DMS79 (cell line): ENCODE results near the gene MCEMP1.

Source experiments
- DNase-seq: peaks from one replicate; lab custom pipeline; 2025; lab: John Stamatoyannopoulos, UW

The MCEMP1 gene, protein sequence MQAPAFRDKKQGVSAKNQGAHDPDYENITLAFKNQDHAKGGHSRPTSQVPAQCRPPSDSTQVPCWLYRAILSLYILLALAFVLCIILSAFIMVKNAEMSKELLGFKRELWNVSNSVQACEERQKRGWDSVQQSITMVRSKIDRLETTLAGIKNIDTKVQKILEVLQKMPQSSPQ

DNA sequence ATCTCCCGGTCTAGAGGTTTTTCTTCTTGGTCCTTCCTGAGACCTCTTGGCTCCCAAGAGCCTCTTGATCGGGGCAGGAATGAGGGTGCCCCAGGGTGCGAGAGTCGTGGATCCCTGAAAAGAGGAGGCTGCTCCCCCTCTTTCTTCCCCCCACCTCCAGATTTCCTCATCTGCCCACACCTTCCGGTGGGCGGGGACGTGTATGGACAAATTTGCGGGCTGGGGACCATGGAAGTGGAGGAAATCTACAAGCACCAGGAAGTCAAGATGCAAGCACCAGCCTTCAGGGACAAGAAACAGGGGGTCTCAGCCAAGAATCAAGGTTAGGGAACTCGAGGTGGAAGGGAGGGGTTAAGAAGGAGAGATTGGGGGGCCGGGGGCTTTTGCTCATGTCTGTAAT lies at the start of gene MCEMP1:
Gene MCEMP1 (plus strand): TSS at position 237 of the 400 bp plus-strand sequence. CDS start 31 bp downstream, at position 268.
- no peak for DNase-seq

DNA sequence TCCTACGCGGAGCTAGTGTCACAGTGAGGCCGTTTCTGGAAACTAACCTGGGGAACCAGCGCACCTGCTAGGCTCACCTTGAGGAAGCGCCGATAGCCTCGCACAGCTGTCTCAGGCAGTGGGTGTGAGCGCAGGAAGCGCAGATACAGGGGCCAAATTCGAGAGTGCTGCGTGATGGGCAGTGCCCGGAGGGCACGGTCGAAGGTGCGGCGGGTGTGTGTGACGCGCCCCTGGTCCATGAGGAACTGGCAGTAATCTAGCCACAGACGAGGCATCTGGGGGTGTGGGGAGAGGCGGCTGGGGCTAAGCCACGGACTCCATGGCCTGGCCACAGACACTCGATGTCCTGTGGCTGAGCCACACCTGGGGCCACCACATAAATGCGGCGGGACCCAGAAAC lies 49.7 kb upstream of the MCEMP1 start:
- DNase-seq = no peak

DNA sequence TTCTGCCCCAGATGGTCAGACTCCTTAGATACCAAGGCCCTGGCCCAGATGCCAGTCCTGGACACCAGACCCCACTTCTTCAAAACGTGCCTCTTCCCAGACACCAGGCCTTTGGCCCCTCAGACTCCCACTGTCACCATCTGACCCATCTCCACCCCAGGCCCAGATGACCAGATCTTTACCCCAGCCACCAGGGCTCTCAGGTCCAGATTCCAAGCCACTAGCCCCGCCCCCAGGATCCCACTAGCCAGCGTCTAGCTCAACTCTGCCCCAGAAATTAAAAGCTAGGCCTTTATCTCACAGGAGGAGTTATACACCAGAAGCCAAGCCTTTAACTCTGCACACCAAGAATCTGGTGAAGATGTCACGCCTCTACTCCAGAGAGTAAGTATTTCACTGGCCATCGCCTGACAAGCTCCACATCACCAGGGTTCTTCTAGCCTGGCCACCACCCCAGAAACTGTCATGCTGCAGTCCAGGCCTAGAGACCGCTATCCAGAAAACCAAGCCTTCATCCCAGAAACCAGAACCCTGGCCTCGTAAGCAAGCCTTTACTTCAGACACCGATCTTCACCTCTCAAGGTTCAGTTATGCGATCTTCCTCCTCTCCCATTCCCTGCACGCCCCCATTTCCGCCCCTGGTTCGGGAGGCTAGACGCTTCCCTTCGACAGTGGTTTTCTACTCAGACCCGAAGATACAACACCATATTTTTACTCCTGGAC lies 48.1 kb upstream of the MCEMP1 start:
- no peak for DNase-seq

DNA sequence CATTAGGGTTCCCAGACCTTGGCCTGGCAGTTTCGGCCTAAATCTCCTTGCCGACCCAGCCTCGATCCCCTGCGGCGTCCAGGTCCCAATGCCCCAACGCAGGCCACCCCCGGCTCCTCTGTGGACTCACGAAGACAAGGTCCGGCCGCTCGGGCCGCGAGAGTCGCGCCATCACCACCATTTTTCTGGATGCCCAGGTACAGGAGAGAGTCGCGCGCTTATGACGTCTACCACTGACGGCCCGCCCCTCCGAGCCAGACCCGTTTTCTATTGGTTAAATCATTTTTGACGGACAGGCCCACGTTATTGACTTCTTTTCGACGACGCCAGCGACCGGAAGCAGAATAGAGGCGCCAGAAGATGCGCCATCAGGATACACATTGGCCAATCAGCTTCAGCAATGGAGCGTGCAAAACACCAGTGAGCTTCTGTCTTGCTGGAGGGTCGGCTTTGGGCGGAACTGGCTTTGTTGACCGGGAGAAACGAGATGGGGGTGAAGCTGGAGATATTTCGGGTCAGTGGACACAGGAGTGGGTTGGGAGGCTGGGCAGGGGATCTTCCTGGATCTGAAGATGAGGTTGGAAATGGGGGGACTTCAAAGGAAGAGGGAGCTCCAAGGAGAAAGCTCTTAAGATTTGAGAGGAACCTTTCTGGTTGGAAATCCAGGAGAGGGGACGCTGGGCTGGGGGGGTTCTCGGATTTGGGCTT lies 47.4 kb upstream of the MCEMP1 start, which contains the start of the genes PET100 and XAB2:
Gene PET100 (plus strand): TSS at position 447 of the 708 bp plus-strand sequence. CDS start 41 bp downstream, at position 488.
Gene XAB2 (minus strand): TSS at position 199 of the 708 bp plus-strand sequence. CDS start 18 bp downstream, at position 181.
- peak; percentile 97 for DNase-seq

DNA sequence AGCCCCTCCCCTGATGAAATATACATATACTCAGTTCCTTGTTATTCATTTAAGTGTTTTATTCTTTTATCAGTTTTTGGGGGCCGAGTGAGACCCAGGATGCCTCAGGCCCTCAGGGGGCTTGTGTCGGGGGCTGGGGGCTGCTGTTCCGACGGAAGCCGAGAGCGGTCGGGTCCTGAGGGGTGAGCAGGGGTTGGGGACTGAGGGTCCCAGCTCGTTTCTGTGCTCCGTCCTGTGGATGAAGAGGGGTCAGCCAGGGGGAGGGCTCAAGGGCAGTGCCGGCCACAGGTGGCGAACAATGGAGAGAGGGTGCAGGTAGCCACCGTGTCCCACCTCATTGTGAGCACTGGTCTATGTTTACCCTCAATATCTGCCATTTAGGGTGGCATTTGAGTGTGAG lies 45.3 kb upstream of the MCEMP1 start:
- DNase-seq = no peak

DNA sequence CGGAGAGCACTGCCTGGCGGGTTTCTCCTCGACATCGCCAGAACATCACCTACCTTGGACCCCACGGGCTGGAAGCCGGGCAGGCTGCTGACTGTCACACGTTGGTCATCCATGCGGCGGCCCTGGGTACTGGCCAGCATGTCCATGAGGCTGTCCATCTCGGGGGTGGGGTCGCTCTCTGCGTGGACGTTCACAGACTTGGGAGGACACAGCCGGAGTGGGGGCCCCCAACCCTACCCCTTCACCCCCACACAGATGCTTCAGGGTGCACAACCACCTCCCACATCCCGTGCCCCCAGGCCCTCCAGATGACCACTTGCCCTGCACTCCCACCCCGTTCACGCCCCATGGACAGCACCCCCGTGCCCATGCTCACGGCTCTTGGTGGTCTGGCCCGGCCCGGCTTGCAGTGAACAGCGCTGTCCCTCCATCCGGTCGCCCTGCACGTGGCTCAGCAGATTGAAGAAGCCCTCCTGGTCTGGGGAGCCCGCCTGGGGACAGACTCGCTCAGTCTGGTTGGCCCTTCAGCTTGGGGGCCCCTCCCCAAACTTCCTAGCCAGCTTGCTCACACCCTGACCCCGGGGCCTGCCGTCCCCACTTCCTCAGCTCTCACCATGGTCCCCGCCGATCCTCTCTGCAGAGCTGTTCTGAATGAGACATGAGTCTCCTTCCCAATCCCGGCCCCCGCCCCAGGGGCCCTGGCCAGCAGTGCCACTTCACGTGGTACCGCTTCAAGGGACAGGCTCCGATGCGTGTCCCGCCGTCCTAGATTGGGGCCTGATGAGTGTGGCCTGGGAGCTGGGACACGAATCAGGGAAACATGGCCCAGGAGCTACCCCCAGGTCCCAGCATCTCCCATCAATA lies 44.3 kb upstream of the MCEMP1 start:
- DNase-seq = no peak

DNA sequence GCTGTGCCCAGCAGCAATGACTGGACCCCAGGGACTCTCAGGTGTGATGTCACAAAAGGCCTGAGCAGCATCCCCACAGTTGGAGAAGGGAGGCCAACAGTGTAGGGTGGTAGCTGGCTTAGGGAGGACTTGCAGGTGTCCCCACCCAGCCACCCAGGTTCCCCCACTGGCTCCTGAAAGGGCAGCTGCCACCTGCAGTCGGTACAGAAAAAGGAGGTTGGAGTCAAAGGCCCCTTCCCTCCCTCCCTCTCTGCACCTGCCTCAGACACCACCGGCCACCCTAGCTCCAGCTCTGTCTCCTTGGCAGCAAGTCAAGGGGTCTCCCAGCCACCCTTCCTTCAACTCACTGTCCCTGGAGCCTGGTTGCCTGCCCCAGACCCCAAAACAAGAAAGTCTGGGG lies 43.2 kb upstream of the MCEMP1 start, which contains the start of gene PCP2:
Gene PCP2 (minus strand): TSS at position 22 of the 400 bp plus-strand sequence. CDS start 262 bp downstream, outside the sequence.
- DNase-seq = no peak

DNA sequence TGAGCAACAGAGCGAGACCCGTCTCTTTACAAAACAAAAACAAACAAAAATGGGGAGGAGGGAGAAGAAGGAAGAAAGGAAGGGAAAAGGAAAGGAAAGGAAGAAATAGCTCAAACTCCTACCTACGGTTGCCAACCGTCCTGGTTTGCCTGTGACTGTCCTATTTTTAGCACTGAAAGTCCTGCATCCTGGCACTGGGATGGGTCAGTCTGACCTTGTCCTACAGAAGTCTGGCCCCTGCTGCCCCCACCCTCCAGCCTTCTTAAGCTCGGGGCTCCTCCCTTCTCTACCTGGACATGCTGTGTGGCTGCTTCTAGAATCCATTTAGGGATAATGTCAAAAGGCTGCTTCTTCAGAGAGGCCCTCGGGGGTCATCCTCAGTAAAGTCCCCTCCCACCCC lies 41.2 kb upstream of the MCEMP1 start:
- no peak for DNase-seq

DNA sequence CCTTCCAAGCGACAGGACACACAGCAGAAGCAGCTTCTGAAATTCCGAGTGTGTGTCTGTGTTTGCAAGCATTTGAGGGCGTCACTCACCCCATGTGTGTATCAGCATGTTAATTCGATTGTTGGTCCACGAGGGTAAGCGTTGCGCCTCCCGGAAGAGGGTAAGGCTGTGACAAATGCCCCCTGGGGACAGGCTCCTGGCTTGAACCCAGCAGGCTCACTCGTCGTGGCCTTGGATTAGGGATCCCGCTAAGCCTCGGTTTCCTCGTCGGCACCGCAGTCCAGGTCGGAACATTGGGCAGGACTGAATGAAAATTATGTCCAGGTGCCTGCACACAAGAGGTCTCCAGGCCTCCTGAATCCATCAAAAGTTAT lies 40.6 kb upstream of the MCEMP1 start:
- DNase-seq = no peak

DNA sequence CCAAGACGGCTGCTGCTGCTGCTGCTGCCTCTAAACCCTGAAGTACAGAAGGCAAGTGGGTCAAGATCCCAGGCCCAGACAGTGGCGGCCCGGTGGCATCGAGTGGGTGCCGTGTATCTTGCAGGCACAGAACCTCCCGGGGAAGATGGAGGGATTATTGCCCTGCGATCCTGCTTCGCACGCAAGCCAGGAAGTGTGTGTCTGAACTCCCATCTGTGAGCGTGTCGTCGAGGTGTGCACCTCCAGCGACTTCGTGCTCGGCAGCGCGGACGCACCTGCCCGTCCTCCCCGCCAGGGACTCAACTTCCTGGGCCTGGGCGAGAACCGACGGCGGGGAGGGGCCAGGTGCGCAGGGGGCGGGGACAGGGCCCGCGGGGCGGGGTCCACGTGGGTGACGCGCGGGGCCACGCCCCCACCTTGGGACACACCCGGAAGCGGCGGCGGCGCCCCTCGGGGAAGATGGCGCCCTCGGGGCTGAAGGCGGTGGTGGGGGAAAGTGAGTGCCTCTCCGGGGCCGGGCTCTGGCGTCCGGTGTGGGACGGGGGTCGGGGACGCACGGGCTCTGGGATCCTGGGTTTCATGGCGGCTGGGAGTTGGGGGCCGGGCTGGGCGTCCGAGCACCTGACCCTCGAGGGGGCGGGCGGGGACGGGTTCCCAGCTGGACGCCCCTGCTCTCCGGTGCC lies 40.1 kb upstream of the MCEMP1 start, which contains the start of gene STXBP2:
Gene STXBP2 (plus strand): TSS at position 420 of the 683 bp plus-strand sequence. CDS start 40 bp downstream, at position 460.
- DNase-seq = peak; percentile 64

DNA sequence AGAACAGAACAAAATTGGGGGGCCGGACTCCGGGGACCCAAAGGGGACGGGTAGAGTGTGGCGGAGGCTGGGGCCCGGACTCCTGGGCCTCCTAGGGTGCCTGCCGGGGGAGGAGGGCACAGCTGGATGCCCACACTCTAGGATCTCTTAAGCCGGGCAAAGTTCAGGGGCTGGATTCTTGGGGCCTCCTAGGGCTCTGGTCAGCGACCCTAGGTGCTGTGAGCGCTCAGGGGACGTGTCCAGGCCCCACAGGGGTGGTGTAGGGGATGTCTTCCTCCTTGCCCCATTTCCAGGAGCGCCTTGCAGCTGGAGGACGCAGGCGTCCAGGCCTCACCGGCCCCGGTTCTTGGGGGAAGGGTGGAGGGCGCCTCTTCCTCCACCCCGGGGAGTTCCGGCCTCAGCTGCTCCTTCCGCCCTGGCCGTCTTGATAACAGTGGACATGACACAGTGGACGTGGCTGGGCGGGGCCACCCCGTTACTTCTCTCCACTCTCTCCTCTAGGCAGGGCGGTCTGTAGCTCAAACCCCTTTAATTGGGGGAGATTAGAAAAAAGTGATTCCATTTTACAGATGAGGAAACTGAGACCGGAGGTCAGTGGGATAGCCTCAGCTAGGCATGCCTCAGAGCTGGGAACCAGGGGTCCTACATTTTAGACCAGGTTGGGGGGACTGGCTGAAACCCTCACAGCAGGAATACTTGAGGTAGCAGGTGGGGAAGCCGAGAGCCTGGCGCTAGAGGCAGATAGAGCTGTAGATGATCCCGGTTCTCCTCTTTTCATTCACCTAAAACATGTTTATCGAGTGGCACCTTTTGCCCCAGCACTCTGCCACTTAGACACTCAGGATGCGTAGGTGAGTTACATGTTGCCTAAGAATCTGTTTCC lies 39.3 kb upstream of the MCEMP1 start:
- DNase-seq = no peak

DNA sequence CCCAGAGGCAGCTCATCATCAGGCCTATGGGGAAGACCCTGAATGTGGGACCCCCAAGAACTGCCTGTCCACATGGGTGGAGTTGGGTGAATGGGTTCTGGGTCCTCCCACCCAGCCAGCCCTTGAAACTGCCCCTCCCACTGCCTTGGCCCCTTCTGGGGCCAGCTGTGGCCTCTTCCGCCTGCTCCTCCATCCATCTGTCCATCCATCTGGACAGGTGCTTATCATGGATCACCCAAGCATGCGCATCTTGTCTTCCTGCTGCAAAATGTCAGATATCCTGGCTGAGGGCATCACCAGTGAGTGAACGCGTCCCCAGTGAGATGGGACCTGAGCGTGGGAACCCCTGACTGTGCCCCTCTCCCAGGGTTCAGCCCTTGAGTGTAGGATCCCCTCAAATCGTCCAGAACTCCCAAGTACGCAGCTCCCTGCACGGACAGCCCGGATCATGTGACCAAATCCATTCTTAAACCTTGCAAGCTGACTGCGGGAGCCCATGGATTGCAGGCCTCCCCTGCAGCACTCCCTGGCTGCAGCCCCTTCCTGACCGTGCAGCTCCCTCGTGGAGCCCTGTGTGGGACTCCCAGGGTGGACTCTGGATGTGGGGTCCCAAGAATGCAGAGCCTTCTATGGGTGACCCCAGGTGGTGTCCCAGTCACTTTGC lies 38.0 kb upstream of the MCEMP1 start:
- no peak for DNase-seq

DNA sequence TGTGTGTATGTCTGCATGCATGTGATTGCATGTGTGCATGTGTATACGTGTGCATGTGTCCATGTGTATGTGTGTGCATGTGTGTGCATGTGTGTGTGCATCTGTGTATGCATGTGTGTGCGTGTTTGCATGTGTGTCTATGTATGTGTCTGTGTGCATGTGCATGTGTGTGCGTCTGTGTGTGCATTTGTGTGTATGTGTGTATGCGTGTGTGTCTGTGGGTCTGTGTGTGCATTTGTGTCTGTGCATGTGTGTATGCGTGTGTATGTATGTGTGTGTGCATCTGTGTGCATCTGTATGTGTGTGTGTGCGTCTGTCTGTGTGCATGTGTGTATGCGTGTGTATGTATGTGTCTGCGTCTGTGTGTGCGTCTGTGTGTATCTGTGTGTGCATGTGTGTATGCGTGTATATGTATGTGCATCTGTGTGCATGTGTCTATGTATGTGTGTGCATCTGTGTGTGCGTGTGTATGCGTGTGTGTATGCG lies 37.0 kb upstream of the MCEMP1 start:
- DNase-seq = no peak

DNA sequence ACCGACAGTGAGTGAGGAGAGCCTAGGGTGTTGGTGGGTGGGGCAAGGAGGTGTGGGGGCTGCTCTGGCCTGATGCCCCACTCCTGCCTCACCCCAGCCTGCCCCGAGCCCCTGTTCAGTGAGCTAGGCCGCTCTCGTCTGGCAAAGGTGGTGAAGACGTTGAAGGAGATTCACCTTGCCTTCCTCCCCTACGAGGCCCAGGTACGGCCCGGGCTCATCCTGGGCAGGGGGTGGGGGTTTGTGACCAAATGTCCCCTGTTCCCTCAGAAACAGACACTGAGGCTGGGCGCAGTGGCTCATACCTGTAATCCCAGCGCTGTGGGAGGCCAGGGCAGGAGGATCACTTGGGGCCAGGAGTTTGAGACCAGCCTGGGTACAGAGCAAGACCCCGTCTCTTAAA lies 36.1 kb upstream of the MCEMP1 start:
- DNase-seq = no peak

DNA sequence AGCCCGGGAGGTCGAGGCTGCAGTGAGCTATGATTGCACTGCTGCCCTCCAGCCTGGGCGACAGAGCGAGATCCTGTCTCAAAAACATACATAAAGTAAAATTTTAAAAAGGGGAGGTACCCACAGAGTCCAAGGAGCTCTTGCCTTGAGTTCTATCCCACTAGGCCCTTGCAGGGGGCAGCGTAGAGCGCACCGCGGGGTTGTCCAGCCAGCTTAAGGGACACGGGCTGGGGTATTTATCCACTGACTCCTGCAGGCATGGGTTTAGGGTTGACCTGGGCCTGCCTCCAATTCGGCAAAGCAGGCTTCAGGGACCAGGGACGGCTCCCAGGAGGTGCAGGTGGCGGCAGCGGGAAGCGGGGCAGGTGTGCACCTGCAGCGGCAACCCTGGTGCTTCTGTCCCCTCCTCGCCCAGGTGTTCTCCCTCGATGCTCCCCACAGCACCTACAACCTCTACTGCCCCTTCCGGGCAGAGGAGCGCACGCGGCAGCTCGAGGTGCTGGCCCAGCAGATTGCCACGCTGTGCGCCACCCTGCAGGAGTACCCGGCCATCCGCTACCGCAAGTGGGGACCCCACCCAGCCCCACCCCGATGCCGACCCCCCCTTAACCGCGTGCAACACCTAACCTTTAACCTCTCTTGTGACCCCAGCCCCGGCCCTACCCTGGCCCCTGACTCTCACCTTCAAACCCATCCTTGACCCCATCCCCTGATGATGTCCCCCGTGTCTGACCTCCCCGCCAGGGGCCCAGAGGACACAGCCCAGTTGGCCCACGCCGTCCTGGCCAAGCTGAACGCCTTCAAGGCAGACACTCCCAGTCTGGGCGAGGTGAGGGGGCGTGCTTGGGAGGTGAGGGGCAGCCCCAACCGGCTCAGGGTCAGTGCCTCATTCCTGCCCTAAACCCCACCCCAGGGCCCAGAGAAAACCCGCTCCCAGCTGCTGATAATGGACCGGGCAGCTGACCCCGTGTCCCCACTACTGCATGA lies 35.3 kb upstream of the MCEMP1 start:
- DNase-seq = no peak

DNA sequence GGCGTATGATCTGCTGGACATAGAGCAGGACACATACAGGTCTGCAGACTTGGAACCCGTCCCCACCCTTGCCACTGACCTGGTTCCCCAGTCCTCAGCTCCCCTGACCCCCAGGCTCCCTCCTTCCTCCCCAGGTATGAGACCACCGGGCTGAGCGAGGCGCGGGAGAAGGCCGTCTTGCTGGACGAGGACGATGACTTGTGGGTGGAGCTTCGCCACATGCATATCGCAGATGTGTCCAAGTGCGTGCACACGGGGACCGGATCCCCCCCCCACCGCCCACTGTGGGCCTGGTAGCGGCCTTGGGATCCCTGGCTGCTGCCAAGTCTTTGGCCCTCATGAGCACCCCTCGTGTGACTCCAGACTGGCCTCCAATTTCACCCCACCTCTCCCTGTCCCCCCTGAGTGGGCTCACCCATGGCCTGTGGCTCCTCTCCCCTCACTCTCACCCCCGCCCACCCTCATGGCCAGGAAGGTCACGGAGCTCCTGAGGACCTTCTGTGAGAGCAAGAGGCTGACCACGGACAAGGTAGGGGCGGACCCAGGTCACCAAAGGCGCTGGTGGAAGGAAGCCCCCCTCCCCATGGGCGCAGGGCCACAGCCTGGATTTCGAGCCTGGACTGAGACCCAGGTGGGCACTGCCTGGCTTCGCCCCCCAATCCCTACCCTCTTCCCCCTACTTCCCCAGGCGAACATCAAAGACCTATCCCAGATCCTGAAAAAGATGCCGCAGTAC lies 34.4 kb upstream of the MCEMP1 start:
- no peak for DNase-seq

DNA sequence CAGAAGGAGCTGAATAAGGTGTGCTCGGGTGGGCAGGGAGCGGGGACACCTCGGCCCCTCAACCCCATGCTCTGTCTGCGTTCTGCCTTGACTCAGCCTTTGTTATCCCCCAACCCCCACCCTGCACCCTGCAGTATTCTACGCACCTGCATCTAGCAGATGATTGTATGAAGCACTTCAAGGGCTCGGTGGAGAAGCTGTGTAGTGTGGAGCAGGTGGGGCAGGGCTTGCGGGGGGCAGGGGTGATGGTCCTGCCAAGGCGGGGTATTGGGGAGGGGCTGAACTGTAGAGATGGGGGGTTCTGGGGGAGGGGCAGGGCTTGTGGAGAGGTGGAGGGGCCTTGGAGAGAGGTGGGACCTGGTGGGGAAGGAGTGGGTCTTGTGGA lies 33.9 kb upstream of the MCEMP1 start:
- no peak for DNase-seq
